Epithelial cell of esophagus (primary cell): ENCODE data around the gene SLC8A1.

Experiments
- DNase-seq: peaks from one replicate; pipeline ENCODE4 v3.0.0; 2010; ENCODE audit warnings: low read depth
- H3K4me3 ChIP-seq: 2 replicates; pipeline ENCODE4 v1.5.1; 2011; ENCODE audit warnings: mild to moderate bottlenecking, low read length, control low read depth
- TF ChIP-seq, protein P1 (sequence below): IDR thresholded peaks from 2 replicates; pipeline ENCODE4 v1.5.1; 2011; ENCODE audit warnings: low read depth, mild to moderate bottlenecking, low read length, control low read depth, inconsistent platforms; ENCODE audit not compliant: insufficient read depth; ENCODE audit errors: missing control alignments

The SLC8A1 gene

DNA sequence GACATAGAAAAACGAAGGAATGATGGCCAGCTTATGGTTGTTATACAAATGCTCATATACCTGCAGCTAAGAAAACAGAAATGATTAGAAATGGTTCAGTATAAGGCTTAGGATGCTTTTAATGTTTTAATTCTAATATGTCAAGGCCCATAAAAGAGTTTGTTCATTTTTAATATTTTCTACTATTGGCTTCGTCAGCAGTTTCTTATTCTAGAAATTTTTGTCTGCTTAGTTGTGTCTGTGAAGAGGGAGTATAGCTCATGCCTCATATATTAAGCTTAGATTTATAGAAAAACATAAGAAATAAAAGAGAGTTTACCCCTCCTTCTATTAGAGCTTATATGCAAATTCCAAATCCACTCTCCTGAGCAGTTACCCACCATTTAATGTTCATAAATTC lies 292.6 kb downstream of the SLC8A1 start:
- H3K4me3 ChIP-seq, result no peak overlapping the region
- no peak for DNase-seq
- TF ChIP-seq, protein P1, sequence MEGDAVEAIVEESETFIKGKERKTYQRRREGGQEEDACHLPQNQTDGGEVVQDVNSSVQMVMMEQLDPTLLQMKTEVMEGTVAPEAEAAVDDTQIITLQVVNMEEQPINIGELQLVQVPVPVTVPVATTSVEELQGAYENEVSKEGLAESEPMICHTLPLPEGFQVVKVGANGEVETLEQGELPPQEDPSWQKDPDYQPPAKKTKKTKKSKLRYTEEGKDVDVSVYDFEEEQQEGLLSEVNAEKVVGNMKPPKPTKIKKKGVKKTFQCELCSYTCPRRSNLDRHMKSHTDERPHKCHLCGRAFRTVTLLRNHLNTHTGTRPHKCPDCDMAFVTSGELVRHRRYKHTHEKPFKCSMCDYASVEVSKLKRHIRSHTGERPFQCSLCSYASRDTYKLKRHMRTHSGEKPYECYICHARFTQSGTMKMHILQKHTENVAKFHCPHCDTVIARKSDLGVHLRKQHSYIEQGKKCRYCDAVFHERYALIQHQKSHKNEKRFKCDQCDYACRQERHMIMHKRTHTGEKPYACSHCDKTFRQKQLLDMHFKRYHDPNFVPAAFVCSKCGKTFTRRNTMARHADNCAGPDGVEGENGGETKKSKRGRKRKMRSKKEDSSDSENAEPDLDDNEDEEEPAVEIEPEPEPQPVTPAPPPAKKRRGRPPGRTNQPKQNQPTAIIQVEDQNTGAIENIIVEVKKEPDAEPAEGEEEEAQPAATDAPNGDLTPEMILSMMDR, result no peak

DNA sequence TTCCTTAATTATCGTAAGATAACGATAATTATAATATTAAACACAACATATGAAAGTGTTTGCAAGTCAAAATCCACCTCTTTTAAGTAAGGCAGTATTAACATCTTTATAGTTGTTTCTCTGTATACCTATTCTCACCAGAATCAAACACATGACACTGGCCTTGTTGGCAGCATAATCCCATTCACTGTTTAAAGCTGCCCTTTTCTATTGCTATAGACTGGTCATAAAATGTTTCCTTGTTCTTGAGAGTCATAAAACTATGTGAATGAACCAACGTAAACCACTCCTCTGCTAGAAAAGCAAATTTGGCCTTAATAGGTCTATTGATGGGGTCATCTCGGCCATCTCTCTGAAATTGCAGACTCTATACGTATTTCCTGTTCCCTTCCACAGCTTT lies 293.1 kb downstream of the SLC8A1 start:
- TF ChIP-seq, protein P1, result no peak
- no peak for DNase-seq
- no peak overlapping the region for H3K4me3 ChIP-seq

DNA sequence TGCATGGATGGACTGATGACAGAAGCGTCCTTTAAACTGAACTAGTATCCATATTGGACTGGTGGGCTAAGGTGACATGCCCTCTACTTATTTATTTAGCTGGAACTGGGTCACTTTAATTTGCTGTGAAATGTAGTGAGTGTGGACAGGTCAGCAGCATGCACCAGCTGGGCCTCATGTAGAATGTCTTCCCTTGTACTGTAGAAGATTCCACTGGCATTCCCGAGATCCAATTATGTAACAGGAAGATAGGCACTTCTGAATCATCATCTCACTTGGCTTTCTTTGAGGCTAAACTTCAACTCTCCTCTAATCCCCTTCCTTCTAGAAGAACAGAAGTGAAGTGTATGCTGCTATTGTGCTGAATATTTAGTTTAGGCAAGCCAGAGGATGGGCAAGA lies 296.2 kb downstream of the SLC8A1 start:
- TF ChIP-seq, protein P1, result no peak
- no peak overlapping the region for H3K4me3 ChIP-seq
- DNase-seq, result no peak

DNA sequence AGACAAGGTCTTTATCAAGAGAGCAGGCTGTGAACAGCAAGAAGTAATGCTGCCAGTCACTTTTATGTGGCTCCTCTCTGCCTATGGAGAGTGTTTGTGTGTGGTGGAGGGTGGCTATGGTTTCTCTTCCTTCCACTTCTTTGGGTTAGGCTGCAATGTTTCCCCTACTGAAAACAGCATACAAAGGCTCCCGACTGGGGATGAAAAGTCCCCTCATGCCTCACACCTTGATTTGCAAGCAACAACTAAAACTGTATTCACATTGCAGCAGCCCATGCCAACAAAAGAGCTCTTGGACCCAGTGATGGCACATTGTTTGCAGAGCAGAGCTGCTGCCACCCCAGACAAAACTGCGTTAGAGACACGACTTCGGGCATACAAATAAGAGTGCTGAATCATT lies 301.6 kb downstream of the SLC8A1 start:
- DNase-seq, result no peak
- H3K4me3 ChIP-seq, result no peak overlapping the region
- TF ChIP-seq, protein P1, result no peak

DNA sequence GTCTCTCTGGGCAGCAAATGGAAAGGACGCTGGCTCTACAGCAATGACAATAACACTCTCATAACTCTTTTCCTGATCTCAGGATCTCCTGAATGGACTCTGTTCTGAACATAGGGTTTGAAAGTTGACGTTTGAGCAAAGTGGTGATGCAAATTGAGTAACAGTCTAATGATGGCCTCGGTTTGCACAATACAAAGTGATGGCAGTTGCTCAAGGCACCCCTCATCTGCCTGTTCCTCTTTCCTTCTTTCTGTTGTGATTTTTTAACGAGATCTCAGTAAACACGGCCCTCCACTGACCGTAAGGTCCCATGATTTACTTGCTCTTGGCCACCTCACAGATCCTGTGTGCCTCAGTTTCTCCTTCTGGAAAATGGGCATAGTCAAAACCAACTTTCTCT lies 303.6 kb downstream of the SLC8A1 start:
- no peak for DNase-seq
- TF ChIP-seq, protein P1, result no peak
- no peak overlapping the region for H3K4me3 ChIP-seq

DNA sequence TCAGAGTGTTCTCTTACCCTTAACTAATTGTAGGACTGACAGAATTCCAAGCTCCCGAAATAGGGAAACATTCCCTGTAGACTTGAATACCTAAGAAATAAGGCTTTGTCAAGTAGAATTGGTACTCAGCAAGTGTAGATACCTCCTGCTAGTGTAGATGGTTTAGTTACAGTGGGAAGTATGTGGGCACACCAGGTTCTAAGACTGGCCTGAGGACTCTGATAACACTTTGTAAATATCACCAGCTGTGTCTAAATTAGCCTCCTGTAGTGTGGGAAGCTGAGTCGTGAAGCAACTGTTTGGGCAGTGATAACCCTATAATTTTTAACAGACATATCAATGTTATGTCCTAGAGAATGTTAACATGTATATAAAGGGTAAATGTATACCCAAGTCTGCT lies 304.5 kb downstream of the SLC8A1 start:
- DNase-seq, result no peak
- no peak overlapping the region for H3K4me3 ChIP-seq
- TF ChIP-seq, protein P1, result no peak

DNA sequence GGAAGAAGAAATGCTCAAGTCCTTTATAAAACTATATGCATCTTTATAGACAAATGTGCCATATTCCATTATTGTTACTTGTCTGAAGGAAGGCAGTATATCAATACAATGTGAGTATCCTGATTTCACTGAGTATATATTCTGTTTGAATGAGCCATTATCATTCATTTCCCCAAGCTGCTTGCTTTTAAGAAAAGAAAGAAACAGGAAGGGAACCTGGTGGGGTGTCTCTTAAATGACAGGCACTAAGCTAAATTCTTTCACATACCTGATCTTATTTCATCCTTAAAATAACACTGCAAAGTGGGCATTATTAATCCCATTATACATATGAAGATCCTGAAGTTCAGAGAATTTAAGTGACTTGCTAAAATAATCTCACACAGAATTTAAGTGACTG lies 307.9 kb downstream of the SLC8A1 start:
- H3K4me3 ChIP-seq, result no peak overlapping the region
- no peak for DNase-seq
- TF ChIP-seq, protein P1, result no peak
